B cell (primary cell): ENCODE data around the gene DNAH11. TPM values are rescaled to one million over a fixed set of nuclear protein-coding genes. Genes with fewer than 3 reads are reported as not detected.
A peak's percentile ranks its signal among the peaks of the same experiment; 100 is the strongest.

Source experiments
- ATAC-seq: fragments of 200-7000 bp; cut with Tn5 transposase; one replicate; pipeline ENCODE4 v1.10.0; 2021; ENCODE audit warnings: low read depth, mild to moderate bottlenecking, moderate number of reproducible peaks, moderate library complexity
- CTCF ChIA-PET: fragments of 350-600 bp; sonication (Branson Sonifier 250); formaldehyde crosslinking; loops from one replicate; lab custom pipeline; 2021; ENCODE audit warnings: antibody characterized with exemption, inconsistent platforms; lab: Charles Lee
- POLR2A ChIA-PET: fragments of 350-600 bp; sonication (Branson Sonifier 250); formaldehyde crosslinking; loops from one replicate; lab custom pipeline; 2021; ENCODE audit warnings: antibody characterized with exemption; lab: Charles Lee
- DNase-seq: peaks from one replicate; pipeline ENCODE4 v3.0.0; 2013
- H2AFZ ChIP-seq: 2 replicates; pipeline ENCODE4 v1.6.1; 2012; ENCODE audit warnings: mild to moderate bottlenecking, low read depth, low read length; ENCODE audit not compliant: insufficient read depth, poor library complexity, severe bottlenecking
- H3K27ac ChIP-seq, 2 donors: 1 replicate in 1 of 2; 2 replicates in 1 of 2; pipeline ENCODE4 v1.5.1; 2012 to 2013; ENCODE audit warnings: low read length in 2 of 2, mild to moderate bottlenecking in 2 of 2, moderate library complexity in 1 of 2
- H3K27me3 ChIP-seq, 4 experiments: fragments of 200-600 bp in 1 of 4; sonication (generic) in 1 of 4; replicated peaks in 1 of 4; 1 replicate in 2 of 4; 2 replicates in 2 of 4; pipeline versions ENCODE4 v1.6.1 to v1.7.0; 2013 to 2016; ENCODE audit warnings: low read length in 3 of 4, mild to moderate bottlenecking in 2 of 4, mixed read lengths in 1 of 4, moderate library complexity in 1 of 4; ENCODE audit not compliant: insufficient read depth in 4 of 4, control insufficient read depth in 3 of 4; ENCODE audit errors: control extremely low read depth in 1 of 4
- H3K36me3 ChIP-seq, 2 experiments: replicated peaks in 1 of 2; 1 replicate in 1 of 2; 2 replicates in 1 of 2; pipeline versions ENCODE4 v1.6.1 to v1.7.1; 2013; ENCODE audit warnings: low read length in 1 of 2; ENCODE audit not compliant: insufficient read depth in 2 of 2, control insufficient read depth in 1 of 2; ENCODE audit errors: control extremely low read depth in 1 of 2, extremely low read depth in 1 of 2
- H3K4me1 ChIP-seq, 2 donors: fragments of 200-600 bp in 1 of 2; sonication (generic) in 1 of 2; 1 replicate in 1 of 2; 2 replicates in 1 of 2; pipeline versions ENCODE4 v1.5.1 to v1.6.1; 2013 to 2017; ENCODE audit warnings: low read length in 2 of 2; ENCODE audit not compliant: control insufficient read depth in 2 of 2, insufficient read depth in 2 of 2
- H3K4me2 ChIP-seq: replicated peaks from 2 replicates; pipeline ENCODE3; 2012; ENCODE audit warnings: mild to moderate bottlenecking, low read depth, low read length; ENCODE audit not compliant: poor library complexity, severe bottlenecking
- H3K4me3 ChIP-seq, 5 experiments: fragments of 200-600 bp in 1 of 5; sonication (generic) in 1 of 5; 1 replicate in 3 of 5; 2 replicates in 2 of 5; pipeline versions ENCODE4 v1.5.1 to v1.7.0; 2011 to 2016; ENCODE audit warnings: low read length in 4 of 5, mild to moderate bottlenecking in 4 of 5, low read depth in 2 of 5, control low read depth in 1 of 5, moderate library complexity in 1 of 5; ENCODE audit not compliant: insufficient read depth in 1 of 5; ENCODE audit errors: control extremely low read depth in 1 of 5, extremely low read depth in 1 of 5
- H3K79me2 ChIP-seq: fragments of 200-600 bp; sonication (generic); one replicate; pipeline ENCODE4 v1.6.0; 2016; ENCODE audit warnings: low read length; ENCODE audit not compliant: control insufficient read depth, insufficient read depth
- H3K9ac ChIP-seq: fragments of 200-600 bp; sonication (generic); 2 replicates; pipeline ENCODE4 v1.6.1; 2017; ENCODE audit warnings: mild to moderate bottlenecking, low read length, moderate library complexity
- H3K9me3 ChIP-seq, 3 donors: one replicate each; pipeline versions ENCODE4 v1.6.1 to v1.7.1; 2013; ENCODE audit warnings: low read length in 2 of 3; ENCODE audit not compliant: control insufficient read depth in 2 of 3, insufficient read depth in 1 of 3; ENCODE audit errors: control extremely low read depth in 1 of 3
- H4K20me1 ChIP-seq: 2 replicates; pipeline ENCODE4 v1.6.0; 2012; ENCODE audit warnings: mild to moderate bottlenecking, low read length; ENCODE audit not compliant: insufficient read depth, control insufficient read depth, poor library complexity, severe bottlenecking
- H3K27ac Mint-ChIP-seq: one replicate; pipeline ENCODE4 v1.8.0; 2021; ENCODE audit warnings: mixed read lengths
- H3K27me3 Mint-ChIP-seq: one replicate; pipeline ENCODE4 v1.8.0; 2021; ENCODE audit warnings: mixed read lengths
- H3K4me1 Mint-ChIP-seq: one replicate; pipeline ENCODE4 v1.8.0; 2021; ENCODE audit warnings: mixed read lengths
- H3K4me3 Mint-ChIP-seq: one replicate; pipeline ENCODE4 v1.8.0; 2021; ENCODE audit warnings: mixed read lengths
- H3K9me3 Mint-ChIP-seq: one replicate; pipeline ENCODE4 v1.8.0; 2022; ENCODE audit warnings: mixed read lengths; ENCODE audit not compliant: insufficient read depth
- EZH2 ChIP-seq: IDR thresholded peaks from 2 replicates; pipeline ENCODE4 v1.6.1; 2012; ENCODE audit warnings: borderline replicate concordance, low read depth, mild to moderate bottlenecking, moderate library complexity, low read length; ENCODE audit not compliant: insufficient read depth, poor library complexity, severe bottlenecking
- WGBS: methylation state at CpG from one replicate; pipeline ENCODE4 v1.1.5; 2013; ENCODE audit warnings: missing lambda C conversion rate; ENCODE audit not compliant: insufficient coverage; 5-methylcytosine and 5-hydroxymethylcytosine counted together
- intact Hi-C: fragments of 100-400 bp; cut with micrococcal nuclease; formaldehyde crosslinking; loops from one replicate; pipeline ENCODE4 v1.10.0; 2022
- polyA plus RNA-seq: library from polyadenylated mRNA; depleted of rRNA; stranded (reverse); fragments of >200 nt; gene quantifications from 2 replicates; pipeline ENCODE4 v1.2.3, GENCODE V29; 2012
- total RNA-seq, 2 donors: library from RNA; stranded (reverse); fragments of 120-200 nt in 1 of 2; gene quantifications; 1 replicate in 1 of 2; 2 replicates in 1 of 2; pipeline versions ENCODE4 v1.2.3 to v1.2.4, GENCODE V29; 2013 to 2022
- TF ChIP-seq, protein P1 (sequence below): fragments of 200-600 bp; IDR thresholded peaks from one replicate; pipeline ENCODE4 v1.8.0; 2022; ENCODE audit warnings: antibody characterized with exemption, mild to moderate bottlenecking

DNAH11 gene
- total and polyA plus RNA-seq, 2 donors (not counting 1 experiment from before 2014, with no cell fraction given) = not detected

DNA sequence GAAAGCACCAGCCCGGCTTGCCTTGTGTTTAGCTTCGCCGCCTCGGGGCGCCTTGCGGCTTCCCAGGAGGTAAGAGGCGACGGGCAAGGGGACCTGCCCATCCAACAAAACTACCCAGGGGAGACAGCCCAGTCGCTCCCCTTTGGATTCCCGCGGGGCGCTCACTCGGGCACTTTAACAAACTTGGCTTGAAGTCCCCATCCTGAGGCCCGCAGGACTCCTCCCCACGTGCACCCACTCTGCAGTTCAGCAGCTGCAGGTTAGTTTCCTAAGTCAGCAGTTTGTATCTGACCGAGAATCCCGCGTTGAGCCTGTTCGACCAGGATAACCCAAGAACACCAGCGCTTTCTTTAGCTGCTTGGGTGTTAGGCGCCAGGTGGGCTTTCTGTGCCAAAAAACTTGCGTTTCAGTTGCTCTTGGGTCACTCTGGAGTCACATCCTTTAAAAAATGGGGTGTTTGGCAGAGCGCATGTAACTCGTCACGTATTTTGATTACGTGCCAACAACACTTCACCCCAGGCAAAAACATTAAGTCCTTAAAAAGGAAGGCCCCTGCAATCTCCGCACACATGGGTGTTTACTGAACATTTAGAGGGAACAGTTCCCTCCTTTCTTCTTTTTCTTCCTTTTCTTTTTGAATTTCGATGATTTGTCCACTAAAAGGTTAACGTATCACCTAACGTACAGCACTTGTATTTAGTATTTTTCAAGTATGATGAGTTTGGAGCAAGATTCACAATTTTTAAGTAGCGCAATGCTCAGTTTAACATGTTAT, 876 bp downstream of the DNAH11 start:
- peak; percentile 5 for DNase-seq
- ATAC-seq = no peak
- intact Hi-C loops = no loop called here
- peak overlapping the region; percentile 36 for H2AFZ ChIP-seq
- peak overlapping the region; percentile 15 for H3K9ac ChIP-seq
- peaks cover 0 to 31% (median 23%) of the 10 kb centered on the region in 4 experiments for H3K27me3 ChIP-seq
- CTCF ChIA-PET = no interaction called here
- H3K27me3 Mint-ChIP-seq = peaks cover 54% of the 10 kb centered on the region
- TF ChIP-seq EZH2 = no peak
- TF ChIP-seq, protein P1, sequence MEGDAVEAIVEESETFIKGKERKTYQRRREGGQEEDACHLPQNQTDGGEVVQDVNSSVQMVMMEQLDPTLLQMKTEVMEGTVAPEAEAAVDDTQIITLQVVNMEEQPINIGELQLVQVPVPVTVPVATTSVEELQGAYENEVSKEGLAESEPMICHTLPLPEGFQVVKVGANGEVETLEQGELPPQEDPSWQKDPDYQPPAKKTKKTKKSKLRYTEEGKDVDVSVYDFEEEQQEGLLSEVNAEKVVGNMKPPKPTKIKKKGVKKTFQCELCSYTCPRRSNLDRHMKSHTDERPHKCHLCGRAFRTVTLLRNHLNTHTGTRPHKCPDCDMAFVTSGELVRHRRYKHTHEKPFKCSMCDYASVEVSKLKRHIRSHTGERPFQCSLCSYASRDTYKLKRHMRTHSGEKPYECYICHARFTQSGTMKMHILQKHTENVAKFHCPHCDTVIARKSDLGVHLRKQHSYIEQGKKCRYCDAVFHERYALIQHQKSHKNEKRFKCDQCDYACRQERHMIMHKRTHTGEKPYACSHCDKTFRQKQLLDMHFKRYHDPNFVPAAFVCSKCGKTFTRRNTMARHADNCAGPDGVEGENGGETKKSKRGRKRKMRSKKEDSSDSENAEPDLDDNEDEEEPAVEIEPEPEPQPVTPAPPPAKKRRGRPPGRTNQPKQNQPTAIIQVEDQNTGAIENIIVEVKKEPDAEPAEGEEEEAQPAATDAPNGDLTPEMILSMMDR = no peak
- no peaks in the 10 kb centered on the region for H3K9me3 Mint-ChIP-seq
- no peaks in the 10 kb centered on the region for H3K36me3 ChIP-seq
- WGBS = under 1% methylated on average over 25 of the region's 31 CpGs
- H3K4me1 ChIP-seq = peaks cover 14 to 17% of the 10 kb centered on the region in 2 donors
- no peaks in the 10 kb centered on the region for H3K79me2 ChIP-seq
- no peaks in the 10 kb centered on the region for H4K20me1 ChIP-seq
- POLR2A ChIA-PET = no interaction called here
- H3K9me3 ChIP-seq = no peaks in the 10 kb centered on the region
- H3K4me1 Mint-ChIP-seq = peaks cover 13% of the 10 kb centered on the region
- H3K27ac Mint-ChIP-seq = no peak overlapping the region
- H3K4me2 ChIP-seq = peak overlapping the region; percentile 69
- H3K27ac ChIP-seq = no peak overlapping the region
- peak overlapping the region; percentile 49 for H3K4me3 Mint-ChIP-seq
- H3K4me3 ChIP-seq = peak overlapping the region in 3 of 5 experiments; percentile 27 to 35 (median 35)

DNA sequence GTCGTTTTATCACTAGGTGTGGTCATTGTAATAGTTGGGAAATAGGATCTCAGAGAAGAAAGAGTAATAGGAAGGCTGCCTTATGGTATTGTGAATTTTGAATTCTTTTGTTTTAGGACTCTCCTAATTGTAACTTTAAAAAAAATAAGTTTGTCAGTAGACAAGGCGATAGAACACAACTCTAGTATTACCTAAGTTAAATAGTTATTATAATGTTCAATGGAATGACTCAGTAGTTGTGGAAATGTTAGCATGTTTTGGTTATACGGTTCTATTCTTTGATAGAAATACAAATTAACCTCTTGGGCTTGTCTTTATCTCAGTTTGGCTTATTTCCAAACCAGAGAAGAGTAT, 1.4 kb downstream of the DNAH11 start:
- Histone ChIP-seq H3K4me3 (no peak overlapping the region), H3K36me3 (no peaks in the 10 kb centered on the region), H3K27ac (no peak overlapping the region), H3K27me3 (peaks cover 0 to 31% (median 23%) of the 10 kb centered on the region in 4 experiments), H3K4me2 (no peak overlapping the region), H4K20me1 (no peaks in the 10 kb centered on the region), H3K9ac (no peak overlapping the region), H3K79me2 (no peaks in the 10 kb centered on the region), H3K9me3 (no peaks in the 10 kb centered on the region), H2AFZ (no peak overlapping the region), H3K4me1 (peaks cover 14 to 17% of the 10 kb centered on the region in 2 donors)
- no CpG with 5 or more reads among the region's 3 CpGs for WGBS
- Mint-ChIP-seq H3K4me3 (no peak overlapping the region), H3K9me3 (no peaks in the 10 kb centered on the region), H3K27ac (no peak overlapping the region), H3K27me3 (peaks cover 50% of the 10 kb centered on the region), H3K4me1 (peaks cover 13% of the 10 kb centered on the region)
- DNase-seq (no peak), ATAC-seq (no peak)
- TF ChIP-seq, protein P1 = no peak
- TF ChIP-seq EZH2 = no peak
- POLR2A ChIA-PET = interaction anchor here (0.5 kb wide), 1 partner anchor 400 kb away, joined by 8 read pairs; no protein-coding TSS in a partner anchor
- CTCF ChIA-PET = no interaction called here
- intact Hi-C loops = no loop called here
